GM19043 (cell line): Measurements from ENCODE around the gene TEX28.
"Not testable (repeated sequence)": the region's sequence is repeated elsewhere in the genome, so short reads cannot be mapped to it uniquely, and the experiment has no call there.

Source experiments
- ATAC-seq: cut with Tn5 transposase; IDR thresholded peaks from one replicate; pipeline ENCODE4 v1.9.1; 2021; ENCODE audit warnings: low read depth; ENCODE audit not compliant: unreplicated experiment

TEX28 gene

GRCh38 chrX:154312116-154312515, 17.2 kb upstream of the TEX28 start:
- no peak for ATAC-seq

GRCh38 chrX:154310616-154311536, 16.0 kb upstream of the TEX28 start:
- ATAC-seq, result no peak

GRCh38 chrX:154309041-154309775, 14.3 kb upstream of the TEX28 start:
- ATAC-seq, result no peak

GRCh38 chrX:154308108-154308946, 13.4 kb upstream of the TEX28 start:
- no peak for ATAC-seq

GRCh38 chrX:154307202-154307601, 12.3 kb upstream of the TEX28 start:
- ATAC-seq, result no peak

- no peak for ATAC-seq
These were observed 10.7 kb upstream of the TEX28 start for GRCh38 chrX:154305541-154306205.

- ATAC-seq, result no peak
These were observed 9.9 kb upstream of the TEX28 start for GRCh38 chrX:154304846-154305245.

- ATAC-seq, result no peak
These were observed 8.6 kb upstream of the TEX28 start for GRCh38 chrX:154303476-154303875.

- not testable (repeated sequence) for ATAC-seq
These were observed 8.1 kb upstream of the TEX28 start for GRCh38 chrX:154302998-154303397.

- no peak for ATAC-seq
These were observed 5.9 kb upstream of the TEX28 start for GRCh38 chrX:154300816-154301215.

GRCh38 chrX:154298312-154298711, 3.4 kb upstream of the TEX28 start:
- no peak for ATAC-seq

GRCh38 chrX:154296731-154297130, 1.8 kb upstream of the TEX28 start:
- no peak for ATAC-seq

GRCh38 chrX:154295664-154296310, 863 bp upstream of the TEX28 start, which contains the start of gene TKTL1:
Gene TKTL1 (plus strand): TSS chrX:154295795. CDS start chrX:154295860, 65 bp downstream.
- ATAC-seq, result no peak

- not testable (repeated sequence) for ATAC-seq
These were observed 8.5 kb downstream of the TEX28 start for GRCh38 chrX:154286406-154286805.

GRCh38 chrX:154284489-154285338, 10.2 kb downstream of the TEX28 start:
- peak; percentile 57 for ATAC-seq

- not testable (repeated sequence) for ATAC-seq
These were observed 25.7 kb downstream of the TEX28 start for GRCh38 chrX:154269245-154269644.

GRCh38 chrX:154263072-154263471, 31.9 kb downstream of the TEX28 start:
- ATAC-seq, result not testable (repeated sequence)

- not testable (repeated sequence) for ATAC-seq
These were observed 36.2 kb downstream of the TEX28 start for GRCh38 chrX:154258711-154259110.

- ATAC-seq, result not testable (repeated sequence)
These were observed 37.6 kb downstream of the TEX28 start, which contains the start of gene OPN1MW3 for GRCh38 chrX:154257282-154257681. Gene OPN1MW3 (plus strand): TSS chrX:154257582. CDS start chrX:154257620, 38 bp downstream.
